ENCODE results near the gene USF2.

The USF2 gene

GRCh38 chr19:35303357-35303915 lies 34.7 kb downstream of the USF2 start:
- DNase-seq = no peak

GRCh38 chr19:35304036-35304435 lies 35.3 kb downstream of the USF2 start:
- DNase-seq = no peak

GRCh38 chr19:35305181-35305580 lies 36.4 kb downstream of the USF2 start:
- no peak for DNase-seq

- no peak for DNase-seq
Measured at GRCh38 chr19:35306473-35307246, 37.9 kb downstream of the USF2 start.

GRCh38 chr19:35307931-35308330 lies 39.2 kb downstream of the USF2 start:
- no peak for DNase-seq

- no peak for DNase-seq
Measured at GRCh38 chr19:35308910-35309309, 40.1 kb downstream of the USF2 start.

- DNase-seq = no peak
Measured at GRCh38 chr19:35309481-35310279, 40.9 kb downstream of the USF2 start.

GRCh38 chr19:35310331-35310730 lies 41.6 kb downstream of the USF2 start:
- DNase-seq = no peak

- DNase-seq = no peak
Measured at GRCh38 chr19:35310811-35311465, 42.2 kb downstream of the USF2 start.

GRCh38 chr19:35311901-35312665 lies 43.3 kb downstream of the USF2 start:
- DNase-seq = no peak

- DNase-seq = no peak
Measured at GRCh38 chr19:35313587-35313986, 44.8 kb downstream of the USF2 start.

GRCh38 chr19:35314031-35314430 lies 45.3 kb downstream of the USF2 start:
- DNase-seq = no peak

GRCh38 chr19:35314858-35315470 lies 46.2 kb downstream of the USF2 start:
- no peak for DNase-seq

GRCh38 chr19:35315883-35316282 lies 47.1 kb downstream of the USF2 start:
- no peak for DNase-seq

GRCh38 chr19:35316560-35316959 lies 47.8 kb downstream of the USF2 start:
- no peak for DNase-seq

- no peak for DNase-seq
Measured at GRCh38 chr19:35317464-35318043, 48.8 kb downstream of the USF2 start.

- peak; percentile 87 for DNase-seq
Measured at GRCh38 chr19:35318679-35319448, 50.1 kb downstream of the USF2 start.

GRCh38 chr19:35320065-35320713 lies 51.4 kb downstream of the USF2 start:
- peak; percentile 49 for DNase-seq

- DNase-seq = no peak
Measured at GRCh38 chr19:35321291-35321690, 52.5 kb downstream of the USF2 start.

- no peak for DNase-seq
Measured at GRCh38 chr19:35322014-35322413, 53.3 kb downstream of the USF2 start.

Data from CD4-positive, alpha-beta T cell treated with Interleukin-15 for 1 hour (primary cell).